Spinal cord (tissue), 10 donors: ENCODE measurements around the gene LRRC27. TPM values are rescaled to one million over a fixed set of nuclear protein-coding genes. Genes with fewer than 3 reads are reported as not detected.

ENCODE experiments used
- DNase-seq, 6 donors: peaks; one replicate each; pipeline versions ENCODE4 v3.0.0 to v3.0.0-alpha.2; 2013 to 2015; ENCODE audit warnings: low spot score in 6 of 6, low read depth in 4 of 6
- H3K27ac ChIP-seq: one replicate; pipeline ENCODE4 v1.5.1; 2013; ENCODE audit warnings: low read depth, low read length, control low read depth
- H3K27me3 ChIP-seq: one replicate; pipeline ENCODE4 v1.6.1; 2013; ENCODE audit warnings: low read length; ENCODE audit not compliant: control insufficient read depth, insufficient read depth
- H3K36me3 ChIP-seq: one replicate; pipeline ENCODE4 v1.6.1; 2013; ENCODE audit warnings: low read length; ENCODE audit not compliant: control insufficient read depth, insufficient read depth
- H3K4me1 ChIP-seq: one replicate; pipeline ENCODE4 v1.6.1; 2013; ENCODE audit warnings: low read length; ENCODE audit not compliant: control insufficient read depth, insufficient read depth
- H3K4me3 ChIP-seq: one replicate; pipeline ENCODE4 v1.5.1; 2013; ENCODE audit warnings: low read depth, low read length, control low read depth
- H3K9me3 ChIP-seq: one replicate; pipeline ENCODE4 v1.6.1; 2013; ENCODE audit warnings: low read length; ENCODE audit not compliant: control insufficient read depth, insufficient read depth
- WGBS: methylation state at CpG from one replicate; pipeline ENCODE4 v1.1.5; 2013; ENCODE audit warnings: missing lambda C conversion rate; ENCODE audit not compliant: insufficient coverage; 5-methylcytosine and 5-hydroxymethylcytosine counted together
- polyA plus RNA-seq, 2 donors: library from polyadenylated mRNA; unstranded; fragments of 120-200 nt; gene quantifications; one replicate each; pipeline ENCODE4 v1.2.1, GENCODE V29; 2013; ENCODE audit not compliant: insufficient read length in 2 of 2
- total RNA-seq, 2 donors: library from RNA; depleted of rRNA in 1 of 2; stranded (reverse); fragments of 120-200 nt in 1 of 2; fragments of >200 nt in 1 of 2; gene quantifications; one replicate each; pipeline versions ENCODE4 v1.2.3 to v1.2.4, GENCODE V29; 2013 to 2014
- donor health status: healthy.

The LRRC27 gene
- total and polyA plus RNA-seq, 4 donors: 19.5 to 31.2 (median 26.5) TPM

DNA sequence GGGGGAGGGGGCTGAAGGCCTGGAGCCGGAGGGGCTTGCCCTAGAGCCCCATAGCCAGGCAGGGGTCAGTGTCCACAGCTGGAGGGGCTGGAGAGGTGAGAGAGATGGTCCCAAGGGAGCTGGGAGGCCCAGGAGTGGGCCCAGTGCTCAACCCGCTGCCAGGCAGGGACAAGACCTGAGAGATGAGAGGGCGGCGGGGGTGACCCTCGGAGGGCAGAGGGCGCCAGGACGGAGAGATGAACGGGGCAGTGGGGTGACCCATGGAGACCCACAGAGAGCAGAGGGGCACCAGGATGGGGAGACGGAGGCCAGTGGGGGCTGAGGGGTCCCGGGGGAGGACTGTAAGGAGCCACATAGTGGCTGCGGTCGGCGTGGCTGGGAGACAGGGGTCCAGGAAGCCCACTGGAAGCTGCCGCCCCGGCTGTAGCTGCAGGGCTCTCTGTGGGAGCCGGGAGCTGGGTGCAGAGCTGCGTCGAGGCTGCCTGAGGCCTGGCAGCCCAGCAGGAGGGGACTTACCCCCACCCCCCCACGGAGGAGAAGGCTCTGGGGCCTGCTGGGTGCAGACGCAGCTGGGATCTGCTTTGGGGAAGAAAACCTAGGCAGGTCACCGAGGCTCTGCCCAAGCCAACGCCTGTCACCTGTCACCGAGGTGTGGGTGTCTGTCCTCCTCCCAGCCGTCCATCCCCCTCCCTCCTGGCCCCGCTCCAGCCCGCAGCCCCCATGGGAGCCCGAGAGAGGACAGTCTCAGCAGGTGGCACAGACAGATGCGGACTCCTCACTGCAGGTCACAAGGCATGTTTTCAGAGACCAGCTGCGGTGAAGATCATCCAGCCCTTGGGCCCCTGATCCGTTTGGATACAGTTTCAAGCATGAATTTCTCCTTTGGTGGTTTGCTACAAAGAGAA is 90.1 kb downstream of the LRRC27 start:
- Histone ChIP-seq H3K27me3 (no peaks in the 10 kb centered on the region), H3K9me3 (no peaks in the 10 kb centered on the region), H3K36me3 (peaks cover 38% of the 10 kb centered on the region), H3K4me3 (no peak overlapping the region), H3K27ac (peak overlapping the region; percentile 64), H3K4me1 (peaks cover 69% of the 10 kb centered on the region)
- 70% methylated on average over 25 of the region's 30 CpGs for WGBS
- DNase-seq: no peak

DNA sequence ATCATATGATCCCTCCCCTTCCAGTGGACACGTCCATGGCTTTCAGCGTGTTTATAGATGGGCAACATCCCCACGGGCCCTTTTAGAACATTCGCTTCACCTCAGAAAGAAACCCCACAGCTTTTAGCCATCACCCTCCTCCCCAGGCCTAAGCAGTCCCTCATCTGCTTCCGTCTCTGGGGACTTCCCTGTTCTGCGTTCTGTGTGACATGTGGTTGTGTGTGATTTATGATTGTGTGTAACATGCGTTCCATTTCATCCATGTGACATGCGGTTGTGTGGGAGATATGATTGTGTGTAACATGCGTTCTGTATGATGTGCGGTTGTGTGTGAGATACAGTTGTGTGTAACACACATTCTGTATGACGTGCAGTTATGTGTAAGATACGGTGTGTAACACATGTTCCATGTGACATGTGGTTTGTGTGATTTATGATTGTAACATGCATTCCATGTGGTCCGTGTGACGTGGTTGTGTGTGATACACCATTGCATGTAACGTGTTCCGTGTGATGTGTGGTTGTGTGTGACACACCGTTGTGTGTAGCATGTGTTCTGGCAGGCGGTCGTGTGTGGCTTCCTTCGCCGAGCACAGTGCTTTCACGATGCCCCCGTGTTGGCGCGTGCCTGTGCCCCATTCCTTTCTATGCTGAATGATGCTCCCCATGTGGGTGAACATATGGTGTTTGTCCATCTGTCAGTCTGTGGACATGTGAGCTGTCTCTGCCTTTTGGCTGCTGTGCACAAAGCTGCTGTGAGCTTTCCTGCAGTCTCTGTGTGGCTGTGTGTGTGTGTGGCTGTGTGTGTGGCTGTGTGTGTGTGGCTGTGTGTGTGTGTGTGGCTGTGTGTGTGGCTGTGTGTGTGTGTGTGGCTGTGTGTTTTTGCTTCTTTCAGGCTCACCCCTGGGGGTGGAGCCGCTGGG is 91.2 kb downstream of the LRRC27 start:
- H3K4me1 ChIP-seq: peaks cover 59% of the 10 kb centered on the region
- no peak overlapping the region for H3K4me3 ChIP-seq
- H3K36me3 ChIP-seq: peaks cover 28% of the 10 kb centered on the region
- no peak overlapping the region for H3K27ac ChIP-seq
- WGBS: 84% methylated on average over 21 of the region's 26 CpGs
- H3K27me3 ChIP-seq: no peaks in the 10 kb centered on the region
- DNase-seq: peak in 3 of 6 donors; percentile 66 to 92 (median 71)
- no peaks in the 10 kb centered on the region for H3K9me3 ChIP-seq

DNA sequence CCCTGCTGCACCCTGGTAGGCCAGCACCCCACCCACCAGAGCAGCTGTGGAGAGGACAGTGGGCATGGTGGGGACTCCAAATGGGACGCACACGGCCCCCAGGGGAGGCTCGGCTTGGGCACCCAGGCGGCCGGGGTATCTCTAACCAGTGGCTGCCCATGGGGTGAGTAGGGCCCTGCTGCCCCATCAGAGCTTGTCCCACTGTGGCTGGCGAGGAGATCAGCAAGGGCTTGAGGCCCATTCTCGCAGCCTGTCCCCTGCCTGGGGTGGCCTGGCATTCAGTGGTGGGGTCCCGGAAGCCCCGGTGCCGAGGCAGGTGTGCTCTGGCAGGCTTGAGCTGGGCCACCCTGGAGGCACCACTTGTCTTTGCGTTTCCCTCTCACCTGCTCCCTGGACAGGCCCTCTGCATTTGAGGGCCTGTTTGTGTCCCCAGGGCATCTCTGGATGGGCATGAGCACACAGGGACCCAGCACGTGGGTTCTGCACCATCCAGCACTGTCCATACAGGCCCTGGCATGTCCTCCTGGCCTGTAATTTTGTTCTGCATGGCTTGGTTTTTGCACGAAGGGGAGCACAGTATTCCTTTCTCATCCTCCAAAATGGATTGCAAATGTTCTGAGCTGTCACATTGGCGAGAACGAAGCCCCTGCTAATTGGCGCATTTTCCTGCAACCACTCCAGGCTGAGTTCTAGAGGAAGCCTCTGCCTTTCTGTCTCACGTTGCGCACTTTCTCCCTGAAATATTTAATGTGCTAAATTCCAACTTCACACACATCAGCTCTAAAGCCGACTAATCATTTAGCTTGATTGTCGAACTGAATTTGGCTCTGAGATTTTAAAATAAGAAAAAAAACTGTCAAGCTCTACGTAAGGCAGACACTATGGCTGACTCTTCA is 92.2 kb downstream of the LRRC27 start:
- no peaks in the 10 kb centered on the region for H3K9me3 ChIP-seq
- H3K4me3 ChIP-seq: no peak overlapping the region
- no peak overlapping the region for H3K27ac ChIP-seq
- WGBS: 78% methylated on average over 18 of the region's 21 CpGs
- H3K27me3 ChIP-seq: no peaks in the 10 kb centered on the region
- DNase-seq: peak in 2 of 6 donors; percentile 80
- peaks cover 25% of the 10 kb centered on the region for H3K36me3 ChIP-seq
- H3K4me1 ChIP-seq: peaks cover 51% of the 10 kb centered on the region

DNA sequence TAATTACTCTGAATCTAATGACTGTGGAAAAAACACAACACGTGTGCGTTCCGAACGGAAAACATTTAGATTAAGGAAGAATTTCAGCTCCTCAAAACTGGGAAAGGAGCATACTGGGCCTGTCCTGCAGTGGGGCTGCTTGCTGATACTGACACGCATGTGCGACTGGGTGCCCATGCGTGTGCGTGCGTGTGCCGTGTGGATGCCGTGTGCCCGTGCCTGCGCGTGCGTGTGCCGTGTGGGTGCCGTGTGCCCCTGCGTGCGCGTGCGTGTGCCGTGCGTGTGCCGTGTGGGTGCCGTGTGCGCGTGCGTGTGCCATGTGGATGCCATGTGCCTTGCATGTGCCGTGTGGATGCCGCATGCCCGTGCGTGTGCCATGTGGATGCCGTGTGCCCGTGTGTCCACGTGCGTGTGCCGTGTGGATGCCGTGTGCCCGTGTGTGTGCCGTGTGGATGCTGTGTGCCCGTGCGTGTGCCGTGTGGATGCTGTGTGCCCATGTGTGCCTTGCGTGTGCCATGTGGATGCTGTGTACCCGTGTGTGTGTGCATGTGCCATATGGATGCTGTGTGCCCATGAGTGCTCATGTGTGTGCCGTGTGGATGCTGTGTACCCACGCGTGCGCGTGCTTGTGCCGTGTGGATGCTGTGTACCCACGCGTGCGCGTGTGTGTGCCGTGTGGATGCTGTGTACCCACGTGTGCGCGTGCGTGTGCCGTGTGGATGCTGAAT is 93.2 kb downstream of the LRRC27 start:
- no peaks in the 10 kb centered on the region for H3K27me3 ChIP-seq
- no peak for DNase-seq
- H3K9me3 ChIP-seq: no peaks in the 10 kb centered on the region
- H3K4me1 ChIP-seq: peaks cover 54% of the 10 kb centered on the region
- no peak overlapping the region for H3K27ac ChIP-seq
- H3K4me3 ChIP-seq: no peak overlapping the region
- 96% methylated on average over 61 of the region's 61 CpGs for WGBS
- H3K36me3 ChIP-seq: peaks cover 24% of the 10 kb centered on the region

DNA sequence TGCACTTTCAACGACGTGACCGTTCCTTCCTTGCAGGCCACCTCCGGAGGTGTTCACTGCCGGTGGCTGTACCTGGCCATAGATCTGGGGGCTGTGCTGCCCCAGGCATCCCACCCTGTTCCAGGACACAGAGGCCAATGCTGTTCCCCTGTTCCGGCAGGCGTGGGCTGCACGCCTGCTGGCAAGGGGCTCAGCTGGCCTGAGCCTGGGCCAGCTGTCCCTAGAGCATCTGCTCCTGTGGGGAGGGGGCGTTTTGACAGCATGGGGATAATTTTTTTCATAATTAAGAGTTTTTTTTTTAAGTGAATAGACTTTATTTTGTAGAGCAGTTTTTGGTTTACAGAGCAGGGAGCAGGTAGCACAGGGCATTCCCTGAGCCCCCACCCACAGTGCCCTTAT is 93.8 kb downstream of the LRRC27 start:
- H3K4me3 ChIP-seq: no peak overlapping the region
- no peaks in the 10 kb centered on the region for H3K9me3 ChIP-seq
- H3K27ac ChIP-seq: no peak overlapping the region
- H3K27me3 ChIP-seq: no peaks in the 10 kb centered on the region
- WGBS: 82% methylated on average over 7 of the region's 9 CpGs
- peaks cover 20% of the 10 kb centered on the region for H3K36me3 ChIP-seq
- peaks cover 52% of the 10 kb centered on the region for H3K4me1 ChIP-seq
- DNase-seq: no peak

DNA sequence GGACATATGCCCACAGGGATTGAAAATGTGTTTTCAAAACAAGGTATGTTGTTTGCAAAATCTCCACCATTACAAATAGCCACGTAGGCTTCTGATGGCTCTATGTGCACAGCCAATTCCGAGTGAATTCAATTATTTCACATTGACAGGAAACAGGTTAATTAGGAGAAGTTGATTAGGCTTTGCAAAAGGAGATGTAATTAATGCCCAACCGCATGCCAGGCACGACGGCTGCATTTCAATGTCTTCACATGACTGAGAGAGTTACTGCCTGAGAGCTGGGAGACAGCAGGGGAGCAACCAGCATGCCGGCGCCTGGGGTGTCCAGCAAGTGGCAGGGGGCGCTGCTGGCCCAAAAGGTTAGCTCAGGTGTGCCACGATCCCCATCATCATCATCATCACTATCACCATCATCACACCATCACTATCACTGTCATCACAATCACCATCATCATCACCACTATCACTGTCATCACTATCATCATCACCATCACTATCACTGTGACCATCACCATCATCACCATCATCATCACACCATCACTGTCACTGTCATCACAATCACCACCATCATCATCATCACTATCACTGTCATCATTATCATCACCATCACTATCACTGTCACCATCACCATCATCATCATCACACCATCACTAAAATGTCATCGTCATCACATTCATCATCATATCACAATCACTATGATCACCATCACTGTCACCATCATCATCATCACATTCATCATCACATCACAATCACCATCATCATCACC is 95.2 kb downstream of the LRRC27 start:
- WGBS: 58% methylated on average over 9 of the region's 10 CpGs
- H3K27ac ChIP-seq: no peak overlapping the region
- peaks cover 14% of the 10 kb centered on the region for H3K36me3 ChIP-seq
- no peaks in the 10 kb centered on the region for H3K9me3 ChIP-seq
- H3K27me3 ChIP-seq: no peaks in the 10 kb centered on the region
- peak in 2 of 6 donors; percentile 55 to 61 for DNase-seq
- no peak overlapping the region for H3K4me3 ChIP-seq
- peaks cover 45% of the 10 kb centered on the region for H3K4me1 ChIP-seq

DNA sequence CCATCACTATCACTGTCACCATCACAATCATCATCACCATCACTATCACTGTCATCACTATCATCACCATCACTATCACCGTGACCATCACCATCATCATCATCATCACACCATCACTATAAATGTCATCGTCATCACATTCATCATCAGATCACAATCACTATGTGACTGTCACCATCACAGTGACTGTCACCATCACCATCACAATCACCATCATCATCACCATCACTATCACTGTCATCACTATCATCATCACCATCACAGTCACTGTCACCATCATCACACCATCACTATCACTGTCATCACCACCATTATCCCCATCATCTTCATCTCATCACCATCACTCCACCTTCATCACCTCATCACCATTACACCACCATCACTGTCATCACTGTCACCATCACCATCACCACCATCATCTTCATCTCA is 96.0 kb downstream of the LRRC27 start:
- peaks cover 48% of the 10 kb centered on the region for H3K4me1 ChIP-seq
- 92% methylated on average over 2 of the region's 2 CpGs for WGBS

DNA sequence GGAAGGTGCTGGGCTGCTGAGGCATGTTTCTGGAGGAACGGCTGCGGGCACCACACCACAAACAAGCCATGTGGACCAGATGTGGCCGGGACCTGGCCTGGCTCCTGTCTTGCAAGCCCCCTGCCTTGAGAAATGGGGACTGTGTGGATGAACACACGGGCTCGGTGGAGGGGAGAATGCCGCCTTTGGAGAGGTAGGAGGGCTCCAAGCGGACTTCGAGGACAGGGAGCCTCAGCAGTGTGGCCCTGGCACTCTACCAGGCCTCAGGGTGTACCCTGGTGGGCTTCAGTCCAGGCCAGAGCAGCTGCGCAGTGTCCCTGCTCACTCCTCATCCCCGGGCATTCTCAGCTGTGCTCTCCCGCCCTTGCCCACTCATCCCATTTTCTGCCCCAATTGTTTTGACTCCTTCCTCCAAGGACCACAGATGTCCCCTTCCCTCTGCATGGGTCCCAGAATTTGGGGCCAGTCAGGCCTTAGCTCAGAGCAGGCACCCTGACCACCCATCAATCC is 96.5 kb downstream of the LRRC27 start:
- no peak for DNase-seq
- Histone ChIP-seq H3K27me3 (no peaks in the 10 kb centered on the region), H3K27ac (no peak overlapping the region), H3K4me3 (no peak overlapping the region), H3K9me3 (no peaks in the 10 kb centered on the region), H3K4me1 (peaks cover 46% of the 10 kb centered on the region), H3K36me3 (peaks cover 13% of the 10 kb centered on the region)
- 90% methylated on average over 8 of the region's 11 CpGs for WGBS

More for the DNA sequence above, 96.0 kb downstream of the LRRC27 start:
- DNase-seq: no peak
- Histone ChIP-seq H3K4me3 (no peak overlapping the region), H3K36me3 (peaks cover 13% of the 10 kb centered on the region), H3K27ac (no peak overlapping the region), H3K27me3 (no peaks in the 10 kb centered on the region), H3K9me3 (no peaks in the 10 kb centered on the region)
